ENCODE results near the gene ATXN7L3. TPM values are rescaled to one million over a fixed set of nuclear protein-coding genes. Genes with fewer than 3 reads are reported as not detected.

The ATXN7L3 gene
- total RNA-seq, 1 donor from 2014 or later: 62.8 TPM

- no peak overlapping the region for H3K4me3 ChIP-seq
- H3K27me3 ChIP-seq: no peaks in the 10 kb centered on the region
- H3K4me1 ChIP-seq: no peaks in the 10 kb centered on the region
- H3K9me3 ChIP-seq: no peaks in the 10 kb centered on the region
- no peak overlapping the region for H3K27ac ChIP-seq
- no peak for TF ChIP-seq CTCF (IDR thresholded peaks at IDR 0.05)
- no peak for DNase-seq (ENCODE audit: low spot score in 2 of 2)
- intact Hi-C loops (cut with DNase I): no loop called here
- H3K36me3 ChIP-seq: peaks cover 18 to 39% of the 10 kb centered on the region in 2 donors
Measured at GRCh38 chr17:44177640-44178039, 22.0 kb downstream of the ATXN7L3 start.

GRCh38 chr17:44176671-44177501, 22.8 kb downstream of the ATXN7L3 start:
- Histone ChIP-seq H3K4me3 (no peak overlapping the region), H3K36me3 (peaks cover 18 to 32% of the 10 kb centered on the region in 2 donors), H3K9me3 (no peaks in the 10 kb centered on the region), H3K4me1 (no peaks in the 10 kb centered on the region), H3K27me3 (no peaks in the 10 kb centered on the region), H3K27ac (no peak overlapping the region)
- no peak for DNase-seq (ENCODE audit: low spot score in 2 of 2)
- no peak for TF ChIP-seq CTCF (IDR thresholded peaks at IDR 0.05)
- intact Hi-C loops (cut with DNase I): no loop called here

DNA sequence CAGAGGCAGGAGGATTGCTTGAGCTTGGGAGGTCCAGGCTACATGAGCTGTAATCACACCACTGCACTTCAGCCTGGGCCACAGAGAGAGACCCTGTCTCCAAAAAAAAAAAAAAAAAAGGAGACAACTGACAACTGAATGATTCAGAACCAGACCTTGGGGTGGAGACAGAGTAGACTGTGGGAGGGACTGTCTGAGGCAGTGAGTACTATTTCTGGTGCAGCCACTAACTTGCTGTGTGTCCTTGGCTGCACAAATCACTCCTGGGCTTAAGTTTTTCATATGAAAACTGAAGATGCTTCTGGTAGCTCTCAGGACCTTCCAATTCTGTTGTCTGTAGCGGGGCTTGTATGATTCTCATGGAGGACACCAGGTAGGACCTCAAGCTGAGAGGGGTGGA, 23.4 kb downstream of the ATXN7L3 start:
- intact Hi-C loops (cut with DNase I): no loop called here
- no peaks in the 10 kb centered on the region for H3K9me3 ChIP-seq
- peaks cover 18 to 27% of the 10 kb centered on the region in 2 donors for H3K36me3 ChIP-seq
- H3K4me1 ChIP-seq: peaks cover 0 to 4% of the 10 kb centered on the region in 2 donors
- H3K27me3 ChIP-seq: no peaks in the 10 kb centered on the region
- no peak for DNase-seq (ENCODE audit: low spot score in 2 of 2)
- H3K4me3 ChIP-seq: no peak overlapping the region
- no peak for TF ChIP-seq CTCF (IDR thresholded peaks at IDR 0.05)
- H3K27ac ChIP-seq: no peak overlapping the region

- Histone ChIP-seq H3K27ac (no peak overlapping the region), H3K4me3 (no peak overlapping the region), H3K4me1 (peaks cover 4 to 8% of the 10 kb centered on the region in 2 donors), H3K9me3 (no peaks in the 10 kb centered on the region), H3K27me3 (no peaks in the 10 kb centered on the region), H3K36me3 (peaks cover 18 to 27% of the 10 kb centered on the region in 2 donors)
- DNase-seq (ENCODE audit: low spot score in 2 of 2): no peak
- intact Hi-C loops (cut with DNase I): no loop called here
- TF ChIP-seq CTCF (IDR thresholded peaks at IDR 0.05): no peak
Measured at GRCh38 chr17:44174427-44174826, 25.3 kb downstream of the ATXN7L3 start.

DNA sequence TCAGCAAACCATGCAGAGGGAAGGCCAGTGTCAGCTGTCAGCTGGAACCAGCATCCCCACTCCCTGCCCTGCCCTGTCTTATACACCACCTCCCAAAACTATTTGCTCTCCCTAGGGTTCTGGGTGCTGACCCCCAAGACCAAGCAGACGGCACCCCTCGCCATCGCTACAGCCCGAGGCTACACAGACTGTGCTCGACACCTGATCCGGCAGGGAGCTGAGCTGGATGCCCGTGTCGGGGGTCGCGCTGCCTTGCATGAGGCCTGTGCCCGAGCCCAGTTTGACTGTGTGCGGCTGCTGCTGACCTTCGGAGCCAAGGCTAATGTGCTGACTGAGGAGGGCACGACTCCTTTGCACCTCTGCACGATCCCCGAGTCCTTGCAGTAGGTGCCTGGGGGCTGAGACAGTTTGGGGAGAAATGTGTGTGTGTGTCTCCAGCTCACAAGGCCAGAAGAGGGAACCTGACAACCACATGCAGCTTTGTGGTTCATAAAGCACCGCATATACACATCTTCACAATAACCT, 27.7 kb downstream of the ATXN7L3 start:
- H3K27ac ChIP-seq: no peak overlapping the region

More for the DNA sequence above, 27.7 kb downstream of the ATXN7L3 start:
- Histone ChIP-seq H3K4me1 (peaks cover 4 to 15% of the 10 kb centered on the region in 2 donors), H3K4me3 (no peak overlapping the region), H3K9me3 (no peaks in the 10 kb centered on the region), H3K36me3 (peaks cover 5 to 11% of the 10 kb centered on the region in 2 donors), H3K27me3 (no peaks in the 10 kb centered on the region)
- intact Hi-C loops (cut with DNase I): loop anchor here (2.0 kb wide), 1 partner anchor 49 kb away; the partner anchor contains the start of gene HDAC5
- no peak for TF ChIP-seq CTCF (IDR thresholded peaks at IDR 0.05)
- no peak for DNase-seq (ENCODE audit: low spot score in 2 of 2)

Data from ascending aorta (tissue), 2 donors.